Nephron (organoid): ENCODE measurements around the gene BTF3L4.

Experiments used
- H3K27ac Mint-ChIP-seq, 3 experiments: 2 replicates each; pipeline ENCODE4 v1.8.0; 2020; ENCODE audit warnings: mixed read lengths in 3 of 3, mild to moderate bottlenecking in 2 of 3, moderate library complexity in 1 of 3
- H3K27me3 Mint-ChIP-seq: 2 replicates; pipeline ENCODE4 v1.8.0; 2021; ENCODE audit warnings: low read depth, mild to moderate bottlenecking, moderate library complexity, mixed read lengths
- H3K36me3 Mint-ChIP-seq: 2 replicates; pipeline ENCODE4 v1.8.0; 2020; ENCODE audit warnings: low read depth, mixed read lengths
- H3K4me1 Mint-ChIP-seq: 2 replicates; pipeline ENCODE4 v1.8.0; 2020; ENCODE audit warnings: mixed read lengths
- H3K4me3 Mint-ChIP-seq, 3 experiments: 2 replicates each; pipeline ENCODE4 v1.8.0; 2020; ENCODE audit warnings: mild to moderate bottlenecking in 3 of 3, mixed read lengths in 3 of 3, moderate library complexity in 2 of 3
- H3K9me3 Mint-ChIP-seq: 2 replicates; pipeline ENCODE4 v1.8.0; 2020; ENCODE audit warnings: mixed read lengths
- CTCF ChIP-seq, 3 experiments: fragments of 200-600 bp; sonication (generic); IDR thresholded peaks; one replicate each; pipeline ENCODE4 v1.5.0; 2021; ENCODE audit warnings: antibody characterized with exemption in 3 of 3; ENCODE audit not compliant: unreplicated experiment in 3 of 3

BTF3L4 gene

GRCh38 chr1:52102336-52103013, 46.4 kb downstream of the BTF3L4 start:
- H3K27ac Mint-ChIP-seq: no peak overlapping the region
- H3K4me3 Mint-ChIP-seq: no peak overlapping the region
- TF ChIP-seq CTCF (IDR thresholded peaks at IDR 0.05; ENCODE audit: unreplicated experiment in 3 of 3): no peak
- no peaks in the 10 kb centered on the region for H3K27me3 Mint-ChIP-seq
- no peaks in the 10 kb centered on the region for H3K9me3 Mint-ChIP-seq
- no peaks in the 10 kb centered on the region for H3K36me3 Mint-ChIP-seq
- H3K4me1 Mint-ChIP-seq: no peaks in the 10 kb centered on the region

GRCh38 chr1:52111492-52111891, 55.4 kb downstream of the BTF3L4 start:
- Mint-ChIP-seq H3K4me1 (no peaks in the 10 kb centered on the region), H3K27ac (no peak overlapping the region), H3K27me3 (no peaks in the 10 kb centered on the region), H3K9me3 (no peaks in the 10 kb centered on the region), H3K4me3 (no peak overlapping the region), H3K36me3 (no peaks in the 10 kb centered on the region)
- TF ChIP-seq CTCF (IDR thresholded peaks at IDR 0.05; ENCODE audit: unreplicated experiment in 3 of 3): no peak

GRCh38 chr1:52112489-52112888, 56.4 kb downstream of the BTF3L4 start:
- Mint-ChIP-seq H3K27ac (no peak overlapping the region), H3K4me3 (no peak overlapping the region), H3K27me3 (no peaks in the 10 kb centered on the region), H3K36me3 (no peaks in the 10 kb centered on the region), H3K4me1 (no peaks in the 10 kb centered on the region), H3K9me3 (no peaks in the 10 kb centered on the region)
- TF ChIP-seq CTCF (IDR thresholded peaks at IDR 0.05; ENCODE audit: unreplicated experiment in 3 of 3): no peak

GRCh38 chr1:52119301-52120079, 63.4 kb downstream of the BTF3L4 start:
- Mint-ChIP-seq H3K27ac (no peak overlapping the region), H3K27me3 (peaks cover 6% of the 10 kb centered on the region), H3K4me1 (no peaks in the 10 kb centered on the region), H3K36me3 (no peaks in the 10 kb centered on the region), H3K9me3 (no peaks in the 10 kb centered on the region), H3K4me3 (no peak overlapping the region)
- TF ChIP-seq CTCF (IDR thresholded peaks at IDR 0.05; ENCODE audit: unreplicated experiment in 3 of 3): no peak

DNA sequence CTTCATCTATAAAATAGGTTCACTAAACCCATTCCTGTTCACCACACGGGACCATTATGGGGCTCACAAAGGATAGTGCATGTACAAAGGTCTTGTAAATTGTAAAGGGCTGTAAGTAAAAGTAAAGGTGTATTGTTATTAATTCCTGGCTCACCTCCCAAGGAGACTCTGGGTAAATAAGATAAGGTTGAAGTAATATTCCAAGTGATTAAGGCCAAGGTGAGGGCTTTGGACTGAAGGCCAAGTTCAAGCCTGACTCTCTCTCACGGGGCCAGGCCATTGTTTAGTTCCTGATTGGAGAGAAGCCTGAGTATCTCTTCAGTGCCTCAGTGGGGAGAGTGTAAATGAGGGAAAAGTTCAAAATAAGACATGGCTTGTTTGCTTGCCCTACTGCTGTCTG, 66.3 kb downstream of the BTF3L4 start:
- no peak overlapping the region for H3K4me3 Mint-ChIP-seq
- no peaks in the 10 kb centered on the region for H3K9me3 Mint-ChIP-seq
- H3K27me3 Mint-ChIP-seq: peaks cover 18% of the 10 kb centered on the region
- no peaks in the 10 kb centered on the region for H3K36me3 Mint-ChIP-seq
- no peak overlapping the region for H3K27ac Mint-ChIP-seq
- no peaks in the 10 kb centered on the region for H3K4me1 Mint-ChIP-seq
- TF ChIP-seq CTCF (IDR thresholded peaks at IDR 0.05; ENCODE audit: unreplicated experiment in 3 of 3): no peak

DNA sequence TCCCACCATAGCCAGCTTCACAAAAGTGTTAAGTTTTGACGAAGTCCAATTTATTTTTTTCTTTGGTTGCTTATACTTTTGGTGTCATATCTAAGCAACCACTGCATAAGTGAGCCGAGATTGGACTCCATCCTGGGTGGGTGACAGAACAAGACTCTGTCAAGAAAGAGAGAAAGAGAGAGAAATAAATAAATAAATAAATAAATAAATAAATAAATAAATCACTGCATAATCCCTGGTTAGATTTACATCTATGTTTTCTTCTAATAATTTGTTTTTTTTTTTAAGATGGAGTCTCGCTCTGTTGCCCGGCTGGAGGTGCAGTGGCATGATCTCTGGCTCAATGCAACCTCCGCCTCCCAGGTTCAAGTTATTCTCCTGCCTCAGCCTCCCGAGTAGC, 67.5 kb downstream of the BTF3L4 start:
- H3K36me3 Mint-ChIP-seq: no peaks in the 10 kb centered on the region
- no peak overlapping the region for H3K27ac Mint-ChIP-seq
- H3K4me1 Mint-ChIP-seq: no peaks in the 10 kb centered on the region

More for the DNA sequence above, 67.5 kb downstream of the BTF3L4 start:
- Mint-ChIP-seq H3K4me3 (no peak overlapping the region), H3K27me3 (peaks cover 24% of the 10 kb centered on the region), H3K9me3 (no peaks in the 10 kb centered on the region)
- TF ChIP-seq CTCF (IDR thresholded peaks at IDR 0.05; ENCODE audit: unreplicated experiment in 3 of 3): no peak
